HL-60 (cell line): ENCODE results near the gene ARL6IP6.

Experiments used
- DNase-seq, 2 experiments: peaks; one replicate each; pipeline ENCODE4 v3.0.0-alpha.2; 2010 to 2020; ENCODE audit warnings: low read depth in 1 of 2, low spot score in 1 of 2
- H3K27ac ChIP-seq: fragments of 250-450 bp; sonication (Bioruptor Pico); replicated peaks from 2 replicates; pipeline ENCODE4 v1.5.1; 2020; ENCODE audit warnings: mild to moderate bottlenecking, moderate library complexity
- H3K27me3 ChIP-seq: fragments of 250-450 bp; sonication (Bioruptor Pico); 2 replicates; pipeline ENCODE4 v1.5.1; 2021; ENCODE audit warnings: mild to moderate bottlenecking, moderate library complexity; ENCODE audit not compliant: insufficient read depth, poor library complexity, severe bottlenecking
- H3K4me3 ChIP-seq: replicated peaks from 2 replicates; pipeline ENCODE4 v1.5.1; 2011; ENCODE audit warnings: mild to moderate bottlenecking, control low read depth, low read length; ENCODE audit not compliant: insufficient read depth
- CTCF ChIP-seq: IDR thresholded peaks from one replicate; pipeline ENCODE4 v1.5.1; 2011; ENCODE audit warnings: low read length, control low read depth, inconsistent platforms; ENCODE audit not compliant: insufficient read depth
- GABPA ChIP-seq: IDR thresholded peaks from 2 replicates; pipeline ENCODE4 v1.6.1; 2012; ENCODE audit warnings: low read depth
- POLR2AphosphoS5 ChIP-seq: IDR thresholded peaks from 2 replicates; pipeline ENCODE4 v1.6.1; 2012; ENCODE audit warnings: low read depth
- REST ChIP-seq: IDR thresholded peaks from 2 replicates; pipeline ENCODE4 v1.6.1; 2012; ENCODE audit warnings: low read depth; ENCODE audit not compliant: insufficient replicate concordance
- SPI1 ChIP-seq: IDR thresholded peaks from 2 replicates; pipeline ENCODE4 v1.6.1; 2012; ENCODE audit warnings: low read depth, mild to moderate bottlenecking, borderline replicate concordance
- long read RNA-seq: library from polyadenylated mRNA; unstranded; transcript quantifications from one replicate; pipeline ENCODE4 v2.0.0, GENCODE V29; 2020

ARL6IP6 gene
- long read RNA-seq, transcript ARL6IP6-201 (4 exons, 2,805 nt), result major isoform, 370 of 397 reads
- long read RNA-seq, partial matches to known transcripts, result 4 of 397 reads
- long read RNA-seq, other reads (novel, unspliced or antisense), result 20 of 397 reads

- peak; percentile 55 to 94 for DNase-seq
- peak within 1 kb of the TSS; percentile 99 for H3K27ac ChIP-seq
- peak within 1 kb of the TSS; percentile 59 for H3K4me3 ChIP-seq
- H3K27me3 ChIP-seq, result no peaks in the 10 kb centered on the region
- TF ChIP-seq GABPA, result no peak
- no peak for TF ChIP-seq SPI1
- TF ChIP-seq POLR2AphosphoS5, result peak; percentile 67
- peak; percentile 56 for TF ChIP-seq REST
- no peak for TF ChIP-seq CTCF
Measured at GRCh38 chr2:152718076-152718908, at the start of gene ARL6IP6. Gene ARL6IP6 (plus strand): TSS chr2:152718620. CDS start chr2:152718625, 5 bp downstream.

- Histone ChIP-seq H3K27me3 (no peaks in the 10 kb centered on the region), H3K4me3 (no peak overlapping the region), H3K27ac (no peak overlapping the region)
- TF ChIP-seq CTCF, result no peak
- DNase-seq, result no peak
Measured at GRCh38 chr2:152674334-152674733, 44.1 kb upstream of the ARL6IP6 start.

GRCh38 chr2:152676461-152676860, 42.0 kb upstream of the ARL6IP6 start:
- TF ChIP-seq SPI1 (no peak), CTCF (no peak), POLR2AphosphoS5 (no peak), REST (no peak), GABPA (no peak)
- no peaks in the 10 kb centered on the region for H3K27me3 ChIP-seq
- no peak for DNase-seq
- no peak overlapping the region for H3K27ac ChIP-seq
- H3K4me3 ChIP-seq, result no peak overlapping the region
